CD14-positive monocyte (primary cell): ENCODE results near the gene SNX19. TPM values are rescaled to one million over a fixed set of nuclear protein-coding genes. Genes with fewer than 3 reads are reported as not detected.

Experiments
- DNase-seq, 3 donors: peaks; one replicate each; pipeline ENCODE4 v3.0.0-alpha.2; 2011 to 2022
- H2AFZ ChIP-seq: 2 replicates; pipeline ENCODE4 v1.6.0; 2012; ENCODE audit warnings: mild to moderate bottlenecking, low read depth, low read length, inconsistent platforms; ENCODE audit not compliant: insufficient read depth, poor library complexity, severe bottlenecking
- H3K27ac ChIP-seq, 2 donors: 1 replicate in 1 of 2; 2 replicates in 1 of 2; pipeline ENCODE4 v1.5.1; 2012 to 2013; ENCODE audit warnings: low read length in 2 of 2, control low read depth in 1 of 2, inconsistent platforms in 1 of 2, low read depth in 1 of 2, mild to moderate bottlenecking in 1 of 2
- H3K27me3 ChIP-seq, 2 donors: one replicate each; pipeline versions ENCODE4 v1.6.0 to v1.6.1; 2011 to 2013; ENCODE audit warnings: low read length in 2 of 2; ENCODE audit not compliant: control insufficient read depth in 2 of 2, insufficient read depth in 2 of 2
- H3K36me3 ChIP-seq, 2 donors: replicated peaks in 1 of 2; 1 replicate in 1 of 2; 2 replicates in 1 of 2; pipeline versions ENCODE4 v1.5.1 to v1.6.1; 2012 to 2013; ENCODE audit warnings: low read length in 2 of 2, control low read depth in 1 of 2, inconsistent platforms in 1 of 2, mild to moderate bottlenecking in 1 of 2; ENCODE audit not compliant: insufficient read depth in 2 of 2, control insufficient read depth in 1 of 2
- H3K4me1 ChIP-seq, 2 donors: 1 replicate in 1 of 2; 2 replicates in 1 of 2; pipeline versions ENCODE4 v1.5.1 to v1.6.1; 2012 to 2013; ENCODE audit warnings: low read length in 2 of 2, control low read depth in 1 of 2, inconsistent platforms in 1 of 2, mild to moderate bottlenecking in 1 of 2, moderate library complexity in 1 of 2; ENCODE audit not compliant: insufficient read depth in 2 of 2, control insufficient read depth in 1 of 2
- H3K4me2 ChIP-seq: replicated peaks from 2 replicates; pipeline ENCODE3; 2012; ENCODE audit warnings: low read length, moderate library complexity, mild to moderate bottlenecking; ENCODE audit not compliant: poor library complexity, severe bottlenecking; ENCODE audit errors: extremely low read depth
- H3K4me3 ChIP-seq, 3 experiments: fragments of 200-600 bp in 1 of 3; sonication (generic) in 1 of 3; replicated peaks in 1 of 3; 1 replicate in 2 of 3; 2 replicates in 1 of 3; pipeline ENCODE4 v1.5.1; 2011 to 2013; ENCODE audit warnings: low read length in 3 of 3, mild to moderate bottlenecking in 3 of 3, control low read depth in 2 of 3, low read depth in 2 of 3, inconsistent platforms in 1 of 3, moderate library complexity in 1 of 3
- H3K79me2 ChIP-seq: 2 replicates; pipeline ENCODE4 v1.6.0; 2012; ENCODE audit warnings: mild to moderate bottlenecking, control low read depth, inconsistent platforms, low read length, moderate library complexity; ENCODE audit not compliant: insufficient read depth
- H3K9ac ChIP-seq: 2 replicates; pipeline ENCODE4 v1.6.0; 2017; ENCODE audit warnings: low read length, mild to moderate bottlenecking; ENCODE audit not compliant: insufficient read depth, poor library complexity, severe bottlenecking
- H3K9me3 ChIP-seq, 2 donors: replicated peaks in 1 of 2; 1 replicate in 1 of 2; 2 replicates in 1 of 2; pipeline versions ENCODE4 v1.5.1 to v1.6.1; 2012 to 2013; ENCODE audit warnings: low read length in 2 of 2, control low read depth in 1 of 2; ENCODE audit not compliant: control insufficient read depth in 1 of 2, insufficient read depth in 1 of 2
- H4K20me1 ChIP-seq: 2 replicates; pipeline ENCODE4 v1.6.0; 2012; ENCODE audit warnings: mild to moderate bottlenecking, low read length, control low read depth, moderate library complexity; ENCODE audit not compliant: insufficient read depth
- H3K27ac Mint-ChIP-seq, 7 donors: one replicate each; pipeline ENCODE4 v1.8.0; 2020; ENCODE audit warnings: mild to moderate bottlenecking in 7 of 7, mixed read lengths in 7 of 7, moderate library complexity in 6 of 7, inconsistent platforms in 2 of 7
- H3K27me3 Mint-ChIP-seq, 3 donors: one replicate each; pipeline ENCODE4 v1.8.0; 2021 to 2022; ENCODE audit warnings: low read depth in 3 of 3, mild to moderate bottlenecking in 3 of 3, mixed read lengths in 3 of 3, moderate library complexity in 3 of 3, inconsistent platforms in 1 of 3
- H3K36me3 Mint-ChIP-seq, 2 donors: one replicate each; pipeline ENCODE4 v1.8.0; 2020; ENCODE audit warnings: mixed read lengths in 2 of 2, inconsistent platforms in 1 of 2, mild to moderate bottlenecking in 1 of 2
- H3K4me1 Mint-ChIP-seq: one replicate; pipeline ENCODE4 v1.8.0; 2020; ENCODE audit warnings: mild to moderate bottlenecking, mixed read lengths
- H3K4me3 Mint-ChIP-seq, 2 donors: one replicate each; pipeline ENCODE4 v1.8.0; 2020; ENCODE audit warnings: mild to moderate bottlenecking in 2 of 2, mixed read lengths in 2 of 2, moderate library complexity in 1 of 2
- H3K9me3 Mint-ChIP-seq, 7 donors: one replicate each; pipeline ENCODE4 v1.8.0; 2020 to 2022; ENCODE audit warnings: mixed read lengths in 7 of 7, mild to moderate bottlenecking in 6 of 7, moderate library complexity in 6 of 7, inconsistent platforms in 2 of 7
- WGBS: methylation state at CpG from one replicate; pipeline ENCODE4 v1.1.5; 2013; ENCODE audit warnings: missing lambda C conversion rate; ENCODE audit not compliant: insufficient coverage; 5-methylcytosine and 5-hydroxymethylcytosine counted together
- intact Hi-C, 2 donors: fragments of 100-400 bp; cut with micrococcal nuclease; formaldehyde crosslinking; loops; one replicate each; pipeline versions ENCODE4 v1.15.0 to v1.15.1; 2023
- polyA plus RNA-seq, 3 donors: library from polyadenylated mRNA; depleted of rRNA in 1 of 3; unstranded in 2 of 3; stranded (reverse) in 1 of 3; fragments of 300-500 nt in 2 of 3; fragments of >200 nt in 1 of 3; fragmentation: Illumina TruSeq in 2 of 3; gene quantifications; 1 replicate in 2 of 3; 2 replicates in 1 of 3; pipeline ENCODE4 v1.2.3, GENCODE V29; 2012 to 2021
- TF ChIP-seq, protein P1 (sequence below): fragments of 200-600 bp; IDR thresholded peaks from one replicate; pipeline ENCODE4 v1.8.0; 2022; ENCODE audit warnings: antibody characterized with exemption, mild to moderate bottlenecking

The SNX19 gene
- polyA plus RNA-seq, 3 donors: 13.6 to 23.3 (median 17.6) TPM

DNA sequence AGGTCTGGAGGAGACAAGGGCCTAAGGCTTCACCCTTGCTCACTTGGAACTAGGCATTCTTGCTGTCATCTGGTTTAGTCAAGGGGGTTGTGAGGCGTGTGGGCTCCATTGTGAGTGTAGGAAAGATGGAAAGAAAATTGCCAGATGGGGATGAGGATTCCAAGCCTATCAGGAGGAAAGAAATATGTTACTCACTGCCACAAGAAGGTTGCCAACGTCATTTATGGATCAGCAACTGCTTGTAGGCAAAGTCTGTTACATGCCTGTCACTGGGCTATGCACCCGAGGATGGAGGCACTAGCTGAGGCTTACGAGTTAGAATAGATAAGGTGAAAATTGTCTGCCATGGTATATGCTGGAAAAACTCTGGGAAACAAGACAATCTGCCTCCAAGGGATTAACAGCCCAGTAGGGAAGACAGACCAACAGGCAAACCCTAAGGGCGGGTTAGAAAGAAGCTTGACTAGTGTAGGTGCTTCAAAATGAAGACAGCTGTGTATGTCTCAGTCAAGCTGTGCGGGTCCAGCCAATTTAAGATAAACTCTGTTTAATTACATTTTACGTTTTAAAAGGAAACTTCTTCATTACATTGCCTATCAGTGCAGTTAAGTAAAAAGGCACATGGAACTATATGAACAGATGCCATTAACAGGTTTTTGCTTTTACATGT, 47.4 kb downstream of the SNX19 start:
- no peaks in the 10 kb centered on the region for H3K79me2 ChIP-seq
- H3K36me3 Mint-ChIP-seq: peaks cover 45 to 54% of the 10 kb centered on the region in 2 donors
- no peaks in the 10 kb centered on the region for H4K20me1 ChIP-seq
- H3K27ac ChIP-seq: no peak overlapping the region
- H3K4me2 ChIP-seq: no peak overlapping the region
- H3K4me3 ChIP-seq: no peak overlapping the region
- no peaks in the 10 kb centered on the region for H3K27me3 ChIP-seq
- H3K4me1 ChIP-seq: no peaks in the 10 kb centered on the region
- H3K36me3 ChIP-seq: peaks cover 34 to 55% of the 10 kb centered on the region in 2 donors
- H3K4me3 Mint-ChIP-seq: no peak overlapping the region
- no peaks in the 10 kb centered on the region for H3K27me3 Mint-ChIP-seq
- no peak for DNase-seq
- H3K27ac Mint-ChIP-seq: peak overlapping the region in 1 of 7 donors; percentile 57
- no peaks in the 10 kb centered on the region for H3K9me3 ChIP-seq
- 98% methylated on average over 5 of the region's 7 CpGs for WGBS
- no peak overlapping the region for H2AFZ ChIP-seq
- H3K4me1 Mint-ChIP-seq: no peaks in the 10 kb centered on the region
- H3K9ac ChIP-seq: no peak overlapping the region
- intact Hi-C loops: no loop called here
- H3K9me3 Mint-ChIP-seq: no peaks in the 10 kb centered on the region
- TF ChIP-seq, protein P1, sequence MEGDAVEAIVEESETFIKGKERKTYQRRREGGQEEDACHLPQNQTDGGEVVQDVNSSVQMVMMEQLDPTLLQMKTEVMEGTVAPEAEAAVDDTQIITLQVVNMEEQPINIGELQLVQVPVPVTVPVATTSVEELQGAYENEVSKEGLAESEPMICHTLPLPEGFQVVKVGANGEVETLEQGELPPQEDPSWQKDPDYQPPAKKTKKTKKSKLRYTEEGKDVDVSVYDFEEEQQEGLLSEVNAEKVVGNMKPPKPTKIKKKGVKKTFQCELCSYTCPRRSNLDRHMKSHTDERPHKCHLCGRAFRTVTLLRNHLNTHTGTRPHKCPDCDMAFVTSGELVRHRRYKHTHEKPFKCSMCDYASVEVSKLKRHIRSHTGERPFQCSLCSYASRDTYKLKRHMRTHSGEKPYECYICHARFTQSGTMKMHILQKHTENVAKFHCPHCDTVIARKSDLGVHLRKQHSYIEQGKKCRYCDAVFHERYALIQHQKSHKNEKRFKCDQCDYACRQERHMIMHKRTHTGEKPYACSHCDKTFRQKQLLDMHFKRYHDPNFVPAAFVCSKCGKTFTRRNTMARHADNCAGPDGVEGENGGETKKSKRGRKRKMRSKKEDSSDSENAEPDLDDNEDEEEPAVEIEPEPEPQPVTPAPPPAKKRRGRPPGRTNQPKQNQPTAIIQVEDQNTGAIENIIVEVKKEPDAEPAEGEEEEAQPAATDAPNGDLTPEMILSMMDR: no peak

DNA sequence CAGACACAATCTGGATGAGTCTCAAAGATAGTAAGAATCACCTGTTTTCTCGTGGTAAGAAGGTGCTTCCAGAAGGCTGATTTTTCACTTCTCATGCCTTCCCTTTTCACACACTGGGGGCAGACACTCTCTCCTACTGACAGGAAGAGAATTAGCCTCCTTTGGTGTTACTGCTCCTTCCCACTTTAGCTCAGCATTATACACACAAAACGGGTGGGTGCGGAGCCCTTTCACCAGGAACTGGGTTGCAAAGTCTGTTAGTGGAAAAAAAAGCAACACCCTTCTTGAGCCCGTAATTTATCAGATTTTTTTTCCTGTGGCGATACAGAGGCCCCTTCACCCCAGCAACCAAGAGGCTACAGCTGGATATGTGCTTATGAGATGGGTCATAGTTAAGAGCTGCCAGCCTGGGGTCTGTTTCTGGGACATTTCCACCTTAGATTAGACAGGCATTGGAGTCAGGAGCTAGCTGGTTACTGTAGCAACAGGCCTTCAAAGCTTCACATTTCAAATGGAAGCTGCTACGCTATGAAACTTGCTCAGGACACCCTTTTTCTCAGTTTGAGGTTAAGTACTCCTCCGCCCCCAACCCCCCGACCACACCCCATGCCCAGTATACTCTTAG, 48.1 kb downstream of the SNX19 start:
- no peak for DNase-seq
- Histone ChIP-seq H3K4me2 (no peak overlapping the region), H2AFZ (no peak overlapping the region), H3K9me3 (no peaks in the 10 kb centered on the region), H3K27me3 (no peaks in the 10 kb centered on the region), H4K20me1 (no peaks in the 10 kb centered on the region), H3K4me3 (no peak overlapping the region), H3K4me1 (no peaks in the 10 kb centered on the region), H3K27ac (no peak overlapping the region), H3K79me2 (no peaks in the 10 kb centered on the region), H3K9ac (no peak overlapping the region), H3K36me3 (peaks cover 28 to 49% of the 10 kb centered on the region in 2 donors)
- H3K27me3 Mint-ChIP-seq: no peaks in the 10 kb centered on the region
- 100% methylated on average over 1 of the region's 8 CpGs for WGBS
- H3K4me3 Mint-ChIP-seq: no peak overlapping the region
- H3K36me3 Mint-ChIP-seq: peaks cover 39 to 51% of the 10 kb centered on the region in 2 donors
- no peaks in the 10 kb centered on the region for H3K9me3 Mint-ChIP-seq
- no peak overlapping the region for H3K27ac Mint-ChIP-seq
- TF ChIP-seq, protein P1: no peak
- H3K4me1 Mint-ChIP-seq: no peaks in the 10 kb centered on the region
- intact Hi-C loops: no loop called here
